Measurements from ENCODE around the gene MYL10.

The MYL10 gene

DNA sequence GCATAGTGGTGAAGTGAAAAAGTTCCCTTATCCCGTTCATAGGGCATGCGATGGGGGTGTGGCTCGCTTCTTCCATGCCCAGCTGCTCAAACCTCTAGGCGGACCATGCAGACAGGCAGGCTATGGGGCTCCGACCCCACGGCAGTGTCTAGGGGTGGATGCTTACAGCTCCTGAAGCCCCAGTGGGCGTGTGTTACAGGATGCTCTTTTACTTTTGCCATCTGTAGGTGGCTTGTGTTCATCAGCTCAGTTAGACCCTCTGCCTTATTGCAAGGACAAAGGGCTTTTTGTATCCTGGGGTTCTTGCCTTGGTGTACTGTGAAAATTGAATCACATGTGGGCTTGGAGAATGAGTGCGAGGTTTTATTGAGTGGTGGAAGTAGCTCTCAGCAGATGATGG lies at the start of gene MYL10:
Gene MYL10 (minus strand): TSS at position 126 of the 400 bp plus-strand sequence. CDS start 178 bp downstream, outside the sequence.
- Histone ChIP-seq H3K4me3 (no peak within 1 kb of the TSS), H3K27ac (no peak within 1 kb of the TSS)

DNA sequence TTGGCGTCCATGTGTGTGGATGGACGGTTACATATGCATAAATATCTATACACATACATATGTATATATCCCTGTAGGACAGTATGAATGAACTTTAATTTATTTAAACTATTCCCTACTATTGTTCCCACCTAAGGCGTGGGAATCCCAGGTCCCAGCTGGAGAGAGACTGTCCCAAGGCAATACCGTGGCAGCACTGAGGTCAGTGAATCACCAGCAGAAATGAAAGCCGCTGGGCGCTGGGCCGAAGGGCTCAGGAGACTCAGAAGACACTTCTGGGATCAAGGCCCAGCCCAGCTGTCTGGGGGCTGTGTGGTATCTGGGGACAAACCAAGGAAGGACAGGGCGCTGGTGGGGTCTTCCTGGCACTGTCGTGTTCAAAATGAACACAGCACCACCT lies 49.6 kb upstream of the MYL10 start:
- Histone ChIP-seq H3K4me3 (no peak overlapping the region), H3K27ac (no peak overlapping the region)

DNA sequence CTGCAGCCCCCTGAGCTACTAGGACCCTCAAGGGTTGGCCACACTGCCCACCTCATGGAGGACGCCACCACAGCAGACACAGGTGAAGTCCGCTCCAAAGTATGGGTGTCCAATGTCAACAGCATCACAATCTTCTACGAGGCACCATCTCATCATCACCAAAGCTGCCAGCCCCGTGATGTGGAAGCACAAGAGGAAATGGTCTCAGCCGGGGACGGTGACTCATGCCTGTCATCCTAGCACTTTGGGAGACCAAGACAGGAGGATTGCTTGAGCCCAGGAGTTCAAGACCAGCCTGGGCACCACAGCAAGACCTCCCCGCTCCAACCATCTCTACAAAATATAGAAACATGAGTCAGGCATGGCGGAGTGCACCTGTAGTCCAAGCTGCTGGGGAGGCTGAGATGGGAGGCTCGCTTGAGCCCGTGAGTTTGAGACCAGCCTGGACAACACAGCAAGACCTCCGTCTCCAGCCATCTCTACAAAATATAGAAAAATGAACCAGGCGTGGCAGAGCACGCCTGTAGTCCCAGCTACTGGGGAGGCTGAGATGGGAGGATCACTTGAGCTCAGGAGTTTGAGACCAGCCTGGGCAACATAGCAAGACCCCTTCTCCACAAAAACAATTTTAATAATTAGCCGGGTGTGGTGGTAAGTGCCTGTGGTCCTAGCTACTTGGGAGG lies 48.8 kb upstream of the MYL10 start:
- no peak overlapping the region for H3K27ac ChIP-seq
- no peak overlapping the region for H3K4me3 ChIP-seq

DNA sequence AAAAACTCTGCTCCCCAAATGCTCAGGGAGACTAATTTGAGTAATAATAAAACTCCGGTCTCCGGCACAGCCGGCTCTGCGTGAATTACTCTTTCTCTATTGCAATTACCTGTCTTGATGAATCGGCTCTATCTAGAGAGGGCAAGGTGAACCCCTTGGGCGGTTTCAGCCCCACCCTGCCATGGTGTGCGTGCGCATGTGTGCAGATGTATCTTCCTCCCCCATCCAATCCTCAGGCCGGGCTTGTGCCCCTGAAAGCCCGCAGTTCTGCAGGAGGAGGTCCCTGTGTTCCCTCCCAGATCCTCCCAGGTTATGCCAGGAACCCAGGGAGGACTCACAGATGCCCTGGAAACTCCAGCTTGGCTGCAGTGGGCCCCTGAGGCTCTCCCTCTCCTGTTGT lies 48.3 kb upstream of the MYL10 start:
- Histone ChIP-seq H3K27ac (no peak overlapping the region), H3K4me3 (no peak overlapping the region)

DNA sequence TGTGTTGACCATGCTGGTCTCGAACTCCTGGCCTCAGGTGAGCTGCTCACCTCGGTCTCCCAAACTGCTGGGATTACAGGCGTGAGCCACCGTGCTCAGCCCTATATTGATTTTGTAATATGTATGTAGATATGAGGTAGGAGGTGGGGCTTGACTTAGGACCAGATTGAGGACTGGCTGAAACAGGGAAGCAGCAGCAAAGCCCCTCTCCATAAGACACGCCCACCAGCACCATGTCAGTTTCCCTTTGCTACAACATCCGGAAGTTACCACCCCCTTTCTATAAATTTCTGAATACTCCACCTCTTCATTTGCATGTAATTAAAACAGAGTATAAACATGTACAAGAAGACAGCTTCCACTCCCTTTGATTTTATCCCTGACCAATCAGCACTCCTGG lies 47.9 kb upstream of the MYL10 start:
- Histone ChIP-seq H3K27ac (no peak overlapping the region), H3K4me3 (no peak overlapping the region)

DNA sequence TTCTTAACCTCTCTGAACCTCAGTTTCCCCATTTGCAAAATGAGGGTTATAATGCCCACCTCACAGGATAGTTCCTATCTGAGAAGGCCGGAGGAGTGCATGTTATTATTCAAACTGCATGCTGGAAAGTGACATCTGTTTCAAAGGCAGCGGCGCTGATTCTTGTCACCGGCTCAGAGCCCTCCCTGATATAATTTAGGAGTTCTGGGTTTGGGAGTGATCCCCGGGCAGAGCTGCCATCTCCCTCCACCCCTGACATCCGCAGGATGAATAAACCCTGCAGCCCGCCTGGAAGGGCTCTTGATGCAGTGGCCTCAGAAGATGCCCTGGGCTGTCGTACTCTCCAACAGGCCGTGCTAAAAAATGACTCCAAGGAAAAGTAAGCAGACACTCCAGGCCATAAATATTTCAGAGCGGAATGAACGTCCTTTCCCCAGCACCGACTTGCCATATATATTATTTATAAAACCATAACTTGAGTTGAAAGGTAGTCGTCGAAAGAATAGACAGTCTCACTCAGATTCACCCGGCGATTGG lies 47.0 kb upstream of the MYL10 start:
- H3K4me3 ChIP-seq = no peak overlapping the region
- H3K27ac ChIP-seq = no peak overlapping the region

DNA sequence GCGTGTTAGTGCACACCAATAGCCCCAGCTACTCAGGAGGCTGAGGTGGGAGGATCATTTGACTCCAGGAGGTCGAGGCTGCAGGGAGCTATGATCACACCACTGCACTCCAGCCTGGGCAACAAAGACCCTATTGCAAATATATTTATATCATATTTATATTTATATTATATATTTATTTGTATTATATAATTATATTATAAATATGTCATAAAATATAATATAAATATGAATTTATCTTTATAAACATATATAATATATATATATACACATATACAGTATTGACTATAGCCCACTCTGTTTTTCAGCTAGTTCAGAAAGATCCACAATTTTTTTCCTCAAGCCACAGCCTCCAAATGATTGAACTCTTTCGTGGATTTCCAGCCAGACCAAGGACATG lies 45.3 kb upstream of the MYL10 start:
- H3K4me3 ChIP-seq = no peak overlapping the region
- no peak overlapping the region for H3K27ac ChIP-seq

DNA sequence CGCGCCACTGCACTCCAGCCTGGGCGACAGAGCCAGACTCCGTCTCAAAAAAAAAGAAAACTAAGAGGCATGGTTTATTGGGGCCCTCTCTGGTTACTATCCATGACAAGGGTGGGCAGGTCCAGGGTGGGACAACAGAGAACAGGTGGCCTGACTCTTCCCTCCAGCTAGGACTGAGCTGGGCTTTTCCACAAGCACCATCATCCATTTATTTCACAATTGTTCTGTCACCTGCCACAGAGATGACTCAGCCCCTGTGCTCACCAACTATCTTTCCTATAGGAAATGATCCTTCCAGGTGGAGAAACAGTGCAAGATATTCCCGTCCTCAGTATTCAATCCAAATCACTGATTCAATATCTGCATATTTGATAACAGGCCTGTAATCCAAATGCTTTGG lies 44.9 kb upstream of the MYL10 start:
- Histone ChIP-seq H3K4me3 (no peak overlapping the region), H3K27ac (no peak overlapping the region)

DNA sequence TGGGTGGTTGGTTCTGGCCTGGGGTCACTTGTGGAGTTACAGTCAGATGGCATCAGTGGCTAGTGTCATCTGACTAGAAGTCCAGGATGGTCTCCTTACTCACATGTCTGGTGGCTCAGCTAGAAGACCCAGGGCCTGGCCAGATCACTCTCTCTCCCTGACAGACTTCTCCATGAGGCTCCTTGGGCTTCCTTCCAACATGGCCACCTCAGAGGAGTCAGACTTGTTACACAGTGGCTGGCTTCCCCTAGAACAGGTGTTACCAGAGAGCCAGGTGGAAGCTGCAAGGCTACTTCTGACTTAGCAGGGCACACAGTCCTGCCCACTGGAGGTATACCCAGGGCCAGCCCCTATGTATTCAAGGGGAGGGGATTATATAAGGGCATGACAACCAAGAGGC lies 44.2 kb upstream of the MYL10 start:
- no peak overlapping the region for H3K4me3 ChIP-seq
- no peak overlapping the region for H3K27ac ChIP-seq

DNA sequence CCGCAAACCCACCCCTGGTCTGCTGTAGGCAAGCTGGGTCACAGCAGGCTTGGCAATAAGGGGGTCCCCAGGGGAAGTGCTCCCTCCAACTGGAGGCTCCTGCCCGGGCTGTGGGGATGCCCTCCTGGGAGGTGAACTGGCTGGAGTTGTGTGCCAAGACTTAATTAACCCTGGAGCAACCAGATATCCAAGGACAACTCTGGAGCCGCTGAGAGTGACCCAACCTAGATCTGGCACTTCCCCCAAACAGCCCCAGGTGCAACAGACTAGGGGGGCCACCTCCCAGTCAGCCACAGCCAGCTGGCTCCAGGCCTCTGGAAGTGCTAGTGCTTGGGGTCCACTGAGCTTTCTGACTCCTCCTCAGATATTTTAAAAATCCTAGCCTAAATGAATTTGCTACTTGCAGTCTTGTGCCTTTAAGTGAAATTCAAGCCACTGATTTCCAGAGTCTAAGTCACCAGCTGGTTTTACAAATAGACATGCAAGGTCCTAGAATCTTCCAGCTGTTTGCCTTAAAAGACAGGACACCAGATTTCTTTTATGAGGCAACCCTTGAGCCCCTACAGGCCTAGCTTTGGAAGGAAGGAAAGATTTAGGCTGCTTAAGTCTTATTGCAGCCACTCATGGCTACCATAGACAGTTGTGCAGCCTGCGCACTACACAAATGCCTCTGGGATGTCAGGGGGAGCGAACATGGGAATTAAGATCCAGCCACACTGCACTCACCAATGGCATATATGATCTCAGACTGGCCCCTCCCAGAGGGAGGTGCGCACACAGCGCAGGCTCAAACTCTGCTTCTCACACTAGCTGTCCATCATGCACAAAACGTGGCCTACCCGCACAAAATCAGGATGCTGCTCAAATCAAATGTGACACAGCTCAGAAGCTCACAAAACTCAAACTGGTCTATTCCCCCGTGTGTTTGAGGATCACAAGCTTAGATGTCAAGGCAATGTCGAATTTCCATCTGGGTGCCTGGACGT lies 42.6 kb upstream of the MYL10 start:
- H3K27ac ChIP-seq = no peak overlapping the region
- no peak overlapping the region for H3K4me3 ChIP-seq

DNA sequence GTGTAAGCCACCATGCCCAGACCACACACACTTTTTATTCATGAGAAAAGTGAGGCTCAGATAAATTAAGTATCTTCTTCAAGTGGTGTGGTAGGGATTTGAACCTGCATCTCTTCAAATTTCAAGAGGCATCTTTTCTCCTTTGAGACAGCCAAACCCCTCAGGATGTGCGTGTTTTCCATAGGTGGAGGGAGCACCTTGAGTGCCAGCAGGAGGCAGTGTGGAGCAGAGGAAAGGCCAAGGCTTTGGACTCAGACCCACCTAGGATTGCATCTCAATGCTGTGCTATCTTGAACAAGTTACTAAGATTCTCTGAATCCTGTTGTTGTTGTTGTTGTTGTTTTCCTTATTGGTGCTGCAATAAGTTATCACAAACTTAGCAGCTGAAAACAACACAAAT lies 40.2 kb upstream of the MYL10 start:
- no peak overlapping the region for H3K4me3 ChIP-seq

DNA sequence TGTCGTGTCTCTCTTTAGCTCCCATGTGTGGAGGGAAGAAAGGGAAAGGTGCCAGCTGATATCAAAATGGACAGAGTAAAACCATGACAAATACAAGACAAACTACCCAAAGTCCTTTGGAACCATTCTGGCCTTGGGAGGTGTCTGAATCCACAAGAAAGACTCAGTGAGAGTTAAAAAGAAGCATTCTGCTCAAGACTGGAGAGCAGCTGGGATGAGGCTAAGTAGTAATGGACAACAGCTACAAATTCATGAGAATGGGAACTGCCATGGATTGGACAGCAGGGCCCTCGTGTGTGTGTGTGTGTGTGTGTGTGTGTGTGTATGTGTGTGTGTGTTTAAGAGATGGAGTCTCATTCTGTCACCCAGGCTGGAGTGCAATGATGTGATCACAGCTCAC lies 39.6 kb upstream of the MYL10 start:
- no peak overlapping the region for H3K4me3 ChIP-seq
- H3K27ac ChIP-seq = no peak overlapping the region

More for the DNA sequence above, 40.2 kb upstream of the MYL10 start:
- H3K27ac ChIP-seq = no peak overlapping the region

DNA sequence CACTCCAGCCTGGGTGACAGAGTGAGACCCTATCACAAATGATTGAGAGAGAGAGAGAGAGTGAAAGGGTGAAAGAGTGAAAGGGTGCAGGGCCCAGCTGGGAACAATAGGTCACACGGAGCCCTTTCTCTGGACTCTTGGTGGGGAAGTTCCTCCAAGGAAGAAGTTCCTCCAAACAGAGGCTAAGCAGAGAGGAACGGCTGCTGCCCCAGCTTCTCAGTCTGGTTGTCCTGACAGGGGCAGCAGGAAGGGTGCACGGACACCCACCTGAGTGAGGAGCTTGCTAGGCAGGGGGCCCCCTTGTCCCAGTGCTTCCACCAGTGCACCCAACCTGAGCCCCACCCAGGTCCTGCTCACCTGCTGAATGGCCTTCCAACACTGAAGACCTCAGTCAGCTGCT lies 38.8 kb upstream of the MYL10 start:
- no peak overlapping the region for H3K27ac ChIP-seq
- H3K4me3 ChIP-seq = no peak overlapping the region

DNA sequence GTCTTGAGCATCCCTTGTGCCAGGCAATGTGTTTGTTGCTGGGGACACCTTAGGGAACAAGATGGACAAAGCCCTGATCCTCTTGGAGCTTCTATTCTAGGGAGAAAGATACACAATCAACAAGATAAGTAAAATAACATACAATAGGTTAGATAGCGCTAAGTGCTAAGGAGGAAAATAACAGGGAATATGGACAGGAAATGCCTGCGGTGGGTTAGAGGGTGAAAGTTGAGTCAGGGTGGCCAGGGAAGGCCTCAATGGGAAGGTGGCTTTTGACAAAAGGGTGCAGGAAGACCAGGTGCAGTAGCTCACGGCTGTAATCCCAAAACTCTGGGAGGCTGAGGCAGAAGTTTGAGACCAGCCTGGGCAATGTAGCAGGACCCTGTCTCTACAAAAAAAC lies 38.3 kb upstream of the MYL10 start:
- H3K27ac ChIP-seq = no peak overlapping the region
- H3K4me3 ChIP-seq = no peak overlapping the region

DNA sequence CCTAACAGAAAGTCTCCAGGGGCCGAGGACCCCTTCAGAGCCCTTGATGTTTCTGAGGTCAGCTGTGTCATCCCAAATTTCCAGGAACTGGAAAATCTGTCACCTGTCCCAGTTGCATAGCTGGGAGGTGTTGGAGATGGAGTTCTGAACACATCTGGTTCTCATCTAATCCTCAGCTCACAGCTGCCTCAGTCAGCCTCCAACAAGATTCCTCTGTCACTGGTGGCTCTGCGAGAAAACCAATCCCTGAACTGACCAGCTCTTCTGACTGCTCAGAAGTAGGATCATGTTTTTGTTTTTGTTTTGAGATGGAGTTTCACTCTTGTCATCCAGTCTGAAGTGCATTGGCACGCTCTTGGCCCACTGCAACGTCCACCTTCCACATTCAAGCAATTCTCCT lies 37.6 kb upstream of the MYL10 start:
- H3K27ac ChIP-seq = no peak overlapping the region

DNA sequence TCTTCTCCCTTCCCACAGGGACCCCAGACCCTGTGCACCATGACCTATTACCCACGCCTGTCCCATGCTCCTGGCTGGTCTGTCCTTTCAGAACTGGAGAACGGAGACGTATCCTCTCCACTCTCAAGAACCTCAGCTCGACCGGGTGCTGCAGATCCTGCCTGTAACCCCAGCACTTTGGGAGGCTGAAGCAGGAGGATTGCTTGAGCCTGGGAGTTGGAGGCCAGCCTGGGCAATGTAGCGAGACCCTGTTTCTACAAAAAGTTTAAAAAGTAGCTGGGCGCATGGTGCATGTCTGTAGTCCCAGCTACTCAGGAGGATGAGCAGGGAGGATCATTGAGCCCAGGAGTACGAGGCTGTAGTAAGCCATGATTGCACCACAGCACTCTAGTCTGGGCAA lies 37.2 kb upstream of the MYL10 start:
- Histone ChIP-seq H3K27ac (no peak overlapping the region), H3K4me3 (no peak overlapping the region)

More for the DNA sequence above, 37.6 kb upstream of the MYL10 start:
- H3K4me3 ChIP-seq = no peak overlapping the region

DNA sequence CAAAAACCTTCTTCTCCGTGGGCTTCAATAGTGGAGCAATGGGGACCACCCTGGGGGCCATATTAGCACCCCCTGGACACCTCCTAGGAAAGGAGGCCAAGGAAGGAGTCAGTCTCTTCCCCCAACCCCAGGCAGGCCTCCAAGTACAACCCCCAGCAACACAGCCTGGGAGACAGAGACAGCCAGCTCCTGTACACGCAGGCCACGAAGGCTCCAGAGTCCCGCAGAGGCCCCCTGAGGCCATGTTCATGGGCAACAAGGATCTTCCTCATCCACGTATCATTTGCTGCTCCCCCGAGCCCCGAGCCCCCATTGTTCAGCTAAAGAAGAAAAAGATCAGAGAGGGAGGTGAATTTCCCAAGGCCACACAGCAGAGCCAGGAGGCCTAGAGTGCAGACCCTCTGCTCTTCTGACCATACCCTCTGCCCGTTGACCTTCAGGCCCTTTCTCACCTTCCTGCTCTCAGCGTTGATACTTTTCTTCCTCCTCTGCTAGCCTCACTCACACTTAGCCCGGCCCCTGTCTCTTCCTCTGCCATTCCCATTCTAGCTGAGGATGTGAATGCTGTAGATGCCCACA lies 35.9 kb upstream of the MYL10 start:
- Histone ChIP-seq H3K27ac (no peak overlapping the region), H3K4me3 (no peak overlapping the region)

DNA sequence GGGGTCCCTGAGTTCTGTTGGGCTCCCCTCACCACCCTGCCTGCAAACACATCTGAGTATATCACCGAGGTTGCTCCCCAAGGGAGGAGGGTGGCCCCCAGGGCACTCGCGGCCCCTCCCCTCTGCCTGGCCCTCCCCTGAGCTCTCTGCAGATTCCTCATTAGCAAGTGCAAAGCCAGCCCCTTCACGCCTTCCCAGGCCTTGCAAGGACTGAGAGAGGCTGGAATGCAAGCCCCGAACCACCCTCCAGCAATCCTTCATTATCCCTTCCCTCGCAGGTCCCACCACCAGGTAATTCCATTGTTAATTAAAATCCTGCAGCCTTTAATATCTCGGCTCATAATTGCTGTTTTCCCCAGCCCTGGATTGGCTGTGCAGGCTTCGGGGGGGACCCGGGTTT lies 35.3 kb upstream of the MYL10 start:
- Histone ChIP-seq H3K27ac (no peak overlapping the region), H3K4me3 (no peak overlapping the region)

DNA sequence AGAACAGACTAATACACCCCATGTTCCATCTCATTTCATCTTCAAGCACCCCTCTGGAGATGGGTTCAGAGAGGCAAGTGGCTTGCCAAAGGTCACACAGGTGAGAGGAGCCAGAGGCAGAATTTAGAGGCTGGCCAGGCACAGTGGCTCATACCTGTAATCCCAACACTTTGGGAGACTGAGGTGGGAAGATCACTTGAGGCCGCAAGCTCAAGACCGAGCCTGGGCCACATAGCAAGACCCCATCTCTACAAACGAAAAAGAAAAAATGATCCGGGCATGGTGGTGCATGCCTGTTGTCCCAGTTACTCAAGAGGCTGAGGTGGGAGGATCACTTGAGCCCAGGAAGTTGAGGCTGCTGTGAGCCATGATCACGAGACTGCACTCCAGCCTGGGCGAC lies 34.7 kb upstream of the MYL10 start:
- H3K27ac ChIP-seq = no peak overlapping the region
- H3K4me3 ChIP-seq = no peak overlapping the region

DNA sequence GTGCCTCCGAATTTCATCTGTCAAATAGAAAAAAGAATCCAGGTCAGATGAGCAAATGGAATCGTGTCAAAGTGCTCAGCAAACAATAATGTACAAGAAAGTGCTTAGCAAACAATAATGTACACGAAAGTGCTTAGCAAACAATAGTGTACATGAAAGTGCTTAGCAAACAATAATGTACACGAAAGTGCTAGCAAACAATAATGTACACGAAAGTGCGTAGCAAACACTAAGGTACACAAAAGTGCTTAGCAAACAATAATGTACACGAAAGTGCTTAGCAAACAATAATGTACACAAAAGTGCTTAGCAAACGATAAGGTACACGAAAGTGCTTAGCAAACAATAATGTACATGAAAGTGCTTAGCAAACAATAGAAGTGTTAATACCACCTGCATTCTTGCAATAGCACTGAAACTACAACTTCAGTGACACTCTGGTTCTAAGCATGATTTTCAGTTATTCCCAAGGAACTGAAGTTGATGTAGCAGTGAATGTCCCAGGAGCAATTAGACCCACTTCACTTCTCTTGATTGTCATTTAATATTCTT lies 33.4 kb upstream of the MYL10 start:
- H3K4me3 ChIP-seq = no peak overlapping the region
- no peak overlapping the region for H3K27ac ChIP-seq

All from skin epidermis (tissue), 12 donors.